Gastrocnemius medialis (tissue), 4 donors: Measurements from ENCODE around the gene DIO3.

Experiments
- POLR2A ChIP-seq, 2 donors: fragments of 450-650 bp; IDR thresholded peaks; one replicate each; pipeline ENCODE4 v1.6.1; 2017; ENCODE audit warnings: antibody characterized with exemption in 2 of 2, mild to moderate bottlenecking in 2 of 2, moderate library complexity in 2 of 2
- TF ChIP-seq, protein P1 (sequence below), 5 experiments: fragments of 450-650 bp in 3 of 5; fragments of 200-600 bp in 2 of 5; sonication (generic) in 2 of 5; IDR thresholded peaks in 4 of 5; conservative IDR thresholded peaks in 1 of 5; 1 replicate in 4 of 5; 2 replicates in 1 of 5; pipeline ENCODE4 v1.5.1; 2016 to 2019; ENCODE audit warnings: antibody characterized with exemption in 5 of 5, mild to moderate bottlenecking in 3 of 5, moderate library complexity in 3 of 5

DNA sequence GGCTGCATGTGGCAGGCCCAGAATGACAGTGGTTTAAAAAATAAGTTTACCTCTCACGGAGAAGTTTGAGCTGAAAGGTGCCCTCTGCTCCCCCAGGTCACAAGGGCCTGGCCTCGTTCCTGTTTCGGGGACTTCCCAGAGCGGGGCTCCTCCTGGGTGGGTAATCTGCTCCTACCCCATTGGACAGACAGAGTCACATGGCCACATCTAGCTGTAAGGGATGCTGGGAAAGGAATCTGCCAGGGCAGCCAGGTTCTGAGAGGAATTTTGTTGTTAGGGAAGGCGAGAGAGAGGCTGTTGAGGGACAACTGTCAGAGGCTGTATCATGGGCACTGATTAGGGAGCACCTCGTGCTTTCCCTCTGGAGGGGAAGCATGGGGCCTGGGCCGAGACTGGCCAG is 24.0 kb upstream of the DIO3 start:
- TF ChIP-seq, protein P1, sequence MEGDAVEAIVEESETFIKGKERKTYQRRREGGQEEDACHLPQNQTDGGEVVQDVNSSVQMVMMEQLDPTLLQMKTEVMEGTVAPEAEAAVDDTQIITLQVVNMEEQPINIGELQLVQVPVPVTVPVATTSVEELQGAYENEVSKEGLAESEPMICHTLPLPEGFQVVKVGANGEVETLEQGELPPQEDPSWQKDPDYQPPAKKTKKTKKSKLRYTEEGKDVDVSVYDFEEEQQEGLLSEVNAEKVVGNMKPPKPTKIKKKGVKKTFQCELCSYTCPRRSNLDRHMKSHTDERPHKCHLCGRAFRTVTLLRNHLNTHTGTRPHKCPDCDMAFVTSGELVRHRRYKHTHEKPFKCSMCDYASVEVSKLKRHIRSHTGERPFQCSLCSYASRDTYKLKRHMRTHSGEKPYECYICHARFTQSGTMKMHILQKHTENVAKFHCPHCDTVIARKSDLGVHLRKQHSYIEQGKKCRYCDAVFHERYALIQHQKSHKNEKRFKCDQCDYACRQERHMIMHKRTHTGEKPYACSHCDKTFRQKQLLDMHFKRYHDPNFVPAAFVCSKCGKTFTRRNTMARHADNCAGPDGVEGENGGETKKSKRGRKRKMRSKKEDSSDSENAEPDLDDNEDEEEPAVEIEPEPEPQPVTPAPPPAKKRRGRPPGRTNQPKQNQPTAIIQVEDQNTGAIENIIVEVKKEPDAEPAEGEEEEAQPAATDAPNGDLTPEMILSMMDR (IDR thresholded peaks at IDR 0.05 in 4 of 5, conservative IDR thresholded peaks at IDR 0.05 in 1 of 5): no peak
- no peak for TF ChIP-seq POLR2A (IDR thresholded peaks at IDR 0.05)
